HEK293 (cell line): ENCODE data around the gene SFXN3.

Experiments used
- BCL11A ChIP-seq: fragments of 450-650 bp; formaldehyde crosslinking; IDR thresholded peaks from 2 replicates; pipeline ENCODE4 v1.5.1; 2016; ENCODE audit warnings: low read depth, missing biosample characterization, missing genetic modification characterization
- CTCF ChIP-seq: fragments of 450-650 bp; formaldehyde crosslinking; IDR thresholded peaks from 2 replicates; pipeline ENCODE4 v1.5.1; 2016; ENCODE audit warnings: missing biosample characterization, missing genetic modification characterization
- HOXA7 ChIP-seq: sonication (generic); formaldehyde crosslinking; IDR thresholded peaks from 2 replicates; pipeline ENCODE4 v1.8.1; 2022; ENCODE audit warnings: missing genetic modification reagents, borderline replicate concordance
- KLF8 ChIP-seq: fragments of 450-650 bp; formaldehyde crosslinking; IDR thresholded peaks from 2 replicates; pipeline ENCODE4 v1.5.1; 2016; ENCODE audit warnings: missing biosample characterization, missing genetic modification characterization
- MZF1 ChIP-seq: fragments of 450-650 bp; formaldehyde crosslinking; IDR thresholded peaks from 2 replicates; pipeline ENCODE4 v1.5.1; 2017; ENCODE audit warnings: missing biosample characterization, missing genetic modification characterization, borderline replicate concordance
- SP2 ChIP-seq: fragments of 450-650 bp; formaldehyde crosslinking; IDR thresholded peaks from 2 replicates; pipeline ENCODE4 v1.5.1; 2016; ENCODE audit warnings: missing biosample characterization, missing genetic modification characterization
- YY1 ChIP-seq: fragments of 450-650 bp; formaldehyde crosslinking; IDR thresholded peaks from 2 replicates; pipeline ENCODE4 v1.5.1; 2018; ENCODE audit warnings: missing biosample characterization, missing genetic modification characterization
- ZBTB1 ChIP-seq: fragments of 450-650 bp; formaldehyde crosslinking; IDR thresholded peaks from 2 replicates; pipeline ENCODE4 v1.5.1; 2016; ENCODE audit warnings: missing biosample characterization, missing genetic modification characterization
- ZEB2 ChIP-seq: fragments of 450-650 bp; formaldehyde crosslinking; IDR thresholded peaks from 2 replicates; pipeline ENCODE4 v1.5.1; 2016; ENCODE audit warnings: missing biosample characterization, missing genetic modification characterization
- ZNF10 ChIP-seq: fragments of 450-650 bp; formaldehyde crosslinking; IDR thresholded peaks from 2 replicates; pipeline ENCODE4 v1.5.1; 2017; ENCODE audit warnings: missing biosample characterization, missing genetic modification characterization
- ZNF169 ChIP-seq: fragments of 450-650 bp; formaldehyde crosslinking; IDR thresholded peaks from 2 replicates; pipeline ENCODE4 v1.5.1; 2016; ENCODE audit warnings: missing biosample characterization, missing genetic modification characterization
- ZNF184 ChIP-seq: fragments of 450-650 bp; IDR thresholded peaks from 2 replicates; pipeline ENCODE4 v1.5.1; 2018; ENCODE audit warnings: missing biosample characterization, mild to moderate bottlenecking, missing genetic modification characterization
- ZNF2 ChIP-seq: fragments of 450-650 bp; formaldehyde crosslinking; IDR thresholded peaks from 2 replicates; pipeline ENCODE4 v1.5.1; 2016; ENCODE audit warnings: missing biosample characterization, missing genetic modification characterization
- ZNF274 ChIP-seq, 2 experiments: fragments of 200-500 bp in 1 of 2; fragments of 450-650 bp in 1 of 2; sonication (Bioruptor generic) in 1 of 2; formaldehyde crosslinking in 1 of 2; IDR thresholded peaks; 2 replicates each; pipeline versions ENCODE4 v1.5.1 to v1.6.1; 2014 to 2016; ENCODE audit warnings: borderline replicate concordance in 1 of 2, inconsistent platforms in 1 of 2, low read length in 1 of 2, missing biosample characterization in 1 of 2, missing genetic modification characterization in 1 of 2
- ZNF335 ChIP-seq: fragments of 450-650 bp; formaldehyde crosslinking; conservative IDR thresholded peaks from 2 replicates; pipeline ENCODE4 v1.5.1; 2016; ENCODE audit warnings: missing biosample characterization, missing genetic modification characterization
- ZNF366 ChIP-seq: fragments of 450-650 bp; formaldehyde crosslinking; conservative IDR thresholded peaks from 2 replicates; pipeline ENCODE4 v1.5.1; 2016; ENCODE audit warnings: missing biosample characterization, missing genetic modification characterization
- ZNF423 ChIP-seq: fragments of 450-650 bp; formaldehyde crosslinking; IDR thresholded peaks from 2 replicates; pipeline ENCODE4 v1.5.1; 2016; ENCODE audit warnings: missing biosample characterization, missing genetic modification characterization
- ZNF501 ChIP-seq: fragments of 450-650 bp; formaldehyde crosslinking; IDR thresholded peaks from 2 replicates; pipeline ENCODE4 v1.5.1; 2016; ENCODE audit warnings: missing biosample characterization, missing genetic modification characterization
- ZNF561 ChIP-seq: fragments of 450-650 bp; IDR thresholded peaks from 2 replicates; pipeline ENCODE4 v1.5.1; 2018; ENCODE audit warnings: missing biosample characterization, missing genetic modification characterization, borderline replicate concordance
- ZNF580 ChIP-seq: fragments of 450-650 bp; formaldehyde crosslinking; IDR thresholded peaks from 2 replicates; pipeline ENCODE4 v1.5.1; 2016; ENCODE audit warnings: missing biosample characterization, missing genetic modification characterization
- ZNF585B ChIP-seq: fragments of 450-650 bp; formaldehyde crosslinking; IDR thresholded peaks from 2 replicates; pipeline ENCODE4 v1.5.1; 2016; ENCODE audit warnings: missing biosample characterization, missing genetic modification characterization
- ZNF660 ChIP-seq: fragments of 450-650 bp; IDR thresholded peaks from 2 replicates; pipeline ENCODE4 v1.5.1; 2018; ENCODE audit warnings: missing biosample characterization, mild to moderate bottlenecking, missing genetic modification characterization
- TF ChIP-seq, protein P1 (sequence below): fragments of 450-650 bp; formaldehyde crosslinking; IDR thresholded peaks from 2 replicates; pipeline ENCODE4 v1.5.1; 2016; ENCODE audit warnings: missing biosample characterization, missing genetic modification characterization
- TF ChIP-seq, protein P2 (sequence below): fragments of 450-650 bp; formaldehyde crosslinking; IDR thresholded peaks from 2 replicates; pipeline ENCODE4 v1.5.1; 2016; ENCODE audit warnings: missing biosample characterization, missing genetic modification characterization
- TF ChIP-seq, protein P3 (sequence below): fragments of 450-650 bp; formaldehyde crosslinking; IDR thresholded peaks from 2 replicates; pipeline ENCODE4 v1.5.1; 2016; ENCODE audit warnings: missing biosample characterization, missing genetic modification characterization
- TF ChIP-seq, protein P4 (sequence below): fragments of 450-650 bp; formaldehyde crosslinking; IDR thresholded peaks from 2 replicates; pipeline ENCODE4 v1.5.1; 2016; ENCODE audit warnings: missing biosample characterization, missing genetic modification characterization
- TF ChIP-seq, protein P5 (sequence below): fragments of 450-650 bp; formaldehyde crosslinking; IDR thresholded peaks from 2 replicates; pipeline ENCODE4 v1.5.1; 2017; ENCODE audit warnings: missing biosample characterization, missing genetic modification characterization

SFXN3 gene

GRCh38 chr10:100997360-100998182 lies 33.5 kb upstream of the SFXN3 start (continued):
- TF ChIP-seq, protein P1, sequence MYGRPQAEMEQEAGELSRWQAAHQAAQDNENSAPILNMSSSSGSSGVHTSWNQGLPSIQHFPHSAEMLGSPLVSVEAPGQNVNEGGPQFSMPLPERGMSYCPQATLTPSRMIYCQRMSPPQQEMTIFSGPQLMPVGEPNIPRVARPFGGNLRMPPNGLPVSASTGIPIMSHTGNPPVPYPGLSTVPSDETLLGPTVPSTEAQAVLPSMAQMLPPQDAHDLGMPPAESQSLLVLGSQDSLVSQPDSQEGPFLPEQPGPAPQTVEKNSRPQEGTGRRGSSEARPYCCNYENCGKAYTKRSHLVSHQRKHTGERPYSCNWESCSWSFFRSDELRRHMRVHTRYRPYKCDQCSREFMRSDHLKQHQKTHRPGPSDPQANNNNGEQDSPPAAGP (tag by site-specific recombination): peak; percentile 59
- TF ChIP-seq ZNF10 (peak; percentile 36; the same call in 1 of the 2 replicates), ZNF423 (tag by site-specific recombination) (peak; percentile 77), ZNF2 (tag by site-specific recombination) (peak; percentile 88), MZF1 (peak; percentile 36; the same call in 1 of the 2 replicates), ZEB2 (peak; percentile 88), CTCF (peak; percentile 92), KLF8 (peak; percentile 72), ZNF660 (0 out of 2 replicates have a peak, but pooled peaks have one; percentile 23), ZNF561 (peak; percentile 70), ZNF580 (tag by site-specific recombination) (peak; percentile 65; the same call in 1 of the 2 replicates), ZNF501 (peak; percentile 60; the same call in 1 of the 2 replicates), ZNF585B (tag by site-specific recombination) (no peak), HOXA7 (CRISPR knock-in tag) (no peak), ZNF274 (IDR thresholded peaks at IDR 0.05; ENCODE audit: low read length) (no peak), ZNF274 (tag by site-specific recombination; IDR thresholded peaks at IDR 0.05; ENCODE audit: borderline replicate concordance) (no peak), ZNF335 (tag by site-specific recombination) (peak; percentile 60; the same call in 1 of the 2 replicates), SP2 (tag by site-specific recombination) (peak; percentile 80), ZNF366 (peak; percentile 70), ZNF184 (peak; percentile 46; the same call in 1 of the 2 replicates), ZBTB1 (tag by site-specific recombination) (no peak), BCL11A (tag by site-specific recombination) (0 out of 2 replicates have a peak, but pooled peaks have one; percentile 18), YY1 (tag by site-specific recombination) (0 out of 2 replicates have a peak, but pooled peaks have one; percentile 16), ZNF169 (tag by site-specific recombination) (no peak)
- TF ChIP-seq, protein P2, sequence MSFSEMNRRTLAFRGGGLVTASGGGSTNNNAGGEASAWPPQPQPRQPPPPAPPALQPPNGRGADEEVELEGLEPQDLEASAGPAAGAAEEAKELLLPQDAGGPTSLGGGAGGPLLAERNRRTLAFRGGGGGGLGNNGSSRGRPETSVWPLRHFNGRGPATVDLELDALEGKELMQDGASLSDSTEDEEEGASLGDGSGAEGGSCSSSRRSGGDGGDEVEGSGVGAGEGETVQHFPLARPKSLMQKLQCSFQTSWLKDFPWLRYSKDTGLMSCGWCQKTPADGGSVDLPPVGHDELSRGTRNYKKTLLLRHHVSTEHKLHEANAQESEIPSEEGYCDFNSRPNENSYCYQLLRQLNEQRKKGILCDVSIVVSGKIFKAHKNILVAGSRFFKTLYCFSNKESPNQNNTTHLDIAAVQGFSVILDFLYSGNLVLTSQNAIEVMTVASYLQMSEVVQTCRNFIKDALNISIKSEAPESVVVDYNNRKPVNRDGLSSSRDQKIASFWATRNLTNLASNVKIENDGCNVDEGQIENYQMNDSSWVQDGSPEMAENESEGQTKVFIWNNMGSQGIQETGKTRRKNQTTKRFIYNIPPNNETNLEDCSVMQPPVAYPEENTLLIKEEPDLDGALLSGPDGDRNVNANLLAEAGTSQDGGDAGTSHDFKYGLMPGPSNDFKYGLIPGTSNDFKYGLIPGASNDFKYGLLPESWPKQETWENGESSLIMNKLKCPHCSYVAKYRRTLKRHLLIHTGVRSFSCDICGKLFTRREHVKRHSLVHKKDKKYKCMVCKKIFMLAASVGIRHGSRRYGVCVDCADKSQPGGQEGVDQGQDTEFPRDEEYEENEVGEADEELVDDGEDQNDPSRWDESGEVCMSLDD: peak; percentile 24; the same call in 1 of the 2 replicates
- TF ChIP-seq, protein P3, sequence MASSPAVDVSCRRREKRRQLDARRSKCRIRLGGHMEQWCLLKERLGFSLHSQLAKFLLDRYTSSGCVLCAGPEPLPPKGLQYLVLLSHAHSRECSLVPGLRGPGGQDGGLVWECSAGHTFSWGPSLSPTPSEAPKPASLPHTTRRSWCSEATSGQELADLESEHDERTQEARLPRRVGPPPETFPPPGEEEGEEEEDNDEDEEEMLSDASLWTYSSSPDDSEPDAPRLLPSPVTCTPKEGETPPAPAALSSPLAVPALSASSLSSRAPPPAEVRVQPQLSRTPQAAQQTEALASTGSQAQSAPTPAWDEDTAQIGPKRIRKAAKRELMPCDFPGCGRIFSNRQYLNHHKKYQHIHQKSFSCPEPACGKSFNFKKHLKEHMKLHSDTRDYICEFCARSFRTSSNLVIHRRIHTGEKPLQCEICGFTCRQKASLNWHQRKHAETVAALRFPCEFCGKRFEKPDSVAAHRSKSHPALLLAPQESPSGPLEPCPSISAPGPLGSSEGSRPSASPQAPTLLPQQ (tag by site-specific recombination): peak; percentile 55; the same call in 1 of the 2 replicates
- TF ChIP-seq, protein P4, sequence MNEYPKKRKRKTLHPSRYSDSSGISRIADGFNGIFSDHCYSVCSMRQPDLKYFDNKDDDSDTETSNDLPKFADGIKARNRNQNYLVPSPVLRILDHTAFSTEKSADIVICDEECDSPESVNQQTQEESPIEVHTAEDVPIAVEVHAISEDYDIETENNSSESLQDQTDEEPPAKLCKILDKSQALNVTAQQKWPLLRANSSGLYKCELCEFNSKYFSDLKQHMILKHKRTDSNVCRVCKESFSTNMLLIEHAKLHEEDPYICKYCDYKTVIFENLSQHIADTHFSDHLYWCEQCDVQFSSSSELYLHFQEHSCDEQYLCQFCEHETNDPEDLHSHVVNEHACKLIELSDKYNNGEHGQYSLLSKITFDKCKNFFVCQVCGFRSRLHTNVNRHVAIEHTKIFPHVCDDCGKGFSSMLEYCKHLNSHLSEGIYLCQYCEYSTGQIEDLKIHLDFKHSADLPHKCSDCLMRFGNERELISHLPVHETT: peak; percentile 78
- TF ChIP-seq, protein P5, sequence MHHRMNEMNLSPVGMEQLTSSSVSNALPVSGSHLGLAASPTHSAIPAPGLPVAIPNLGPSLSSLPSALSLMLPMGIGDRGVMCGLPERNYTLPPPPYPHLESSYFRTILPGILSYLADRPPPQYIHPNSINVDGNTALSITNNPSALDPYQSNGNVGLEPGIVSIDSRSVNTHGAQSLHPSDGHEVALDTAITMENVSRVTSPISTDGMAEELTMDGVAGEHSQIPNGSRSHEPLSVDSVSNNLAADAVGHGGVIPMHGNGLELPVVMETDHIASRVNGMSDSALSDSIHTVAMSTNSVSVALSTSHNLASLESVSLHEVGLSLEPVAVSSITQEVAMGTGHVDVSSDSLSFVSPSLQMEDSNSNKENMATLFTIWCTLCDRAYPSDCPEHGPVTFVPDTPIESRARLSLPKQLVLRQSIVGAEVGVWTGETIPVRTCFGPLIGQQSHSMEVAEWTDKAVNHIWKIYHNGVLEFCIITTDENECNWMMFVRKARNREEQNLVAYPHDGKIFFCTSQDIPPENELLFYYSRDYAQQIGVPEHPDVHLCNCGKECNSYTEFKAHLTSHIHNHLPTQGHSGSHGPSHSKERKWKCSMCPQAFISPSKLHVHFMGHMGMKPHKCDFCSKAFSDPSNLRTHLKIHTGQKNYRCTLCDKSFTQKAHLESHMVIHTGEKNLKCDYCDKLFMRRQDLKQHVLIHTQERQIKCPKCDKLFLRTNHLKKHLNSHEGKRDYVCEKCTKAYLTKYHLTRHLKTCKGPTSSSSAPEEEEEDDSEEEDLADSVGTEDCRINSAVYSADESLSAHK (tag by site-specific recombination): peak; percentile 12; the same call in 1 of the 2 replicates
